ENCODE measurements around the gene SAMD3. TPM values are rescaled to one million over a fixed set of nuclear protein-coding genes. Genes with fewer than 3 reads are reported as not detected.

SAMD3 gene
- total and polyA plus RNA-seq, 7 donors, result 0.81 to 3.7 (median 2.3) TPM; not detected in 3

- no peak overlapping the region for H3K27ac ChIP-seq
- no peak overlapping the region for H3K4me3 ChIP-seq
- no peaks in the 10 kb centered on the region for H3K4me1 ChIP-seq
- intact Hi-C loops (cut with DNase I), result no loop called here
- 75 to 78% methylated on average over 5 of the region's 5 CpGs for WGBS, 2 donors
- no peaks in the 10 kb centered on the region for H3K27me3 ChIP-seq
- no peak for DNase-seq
- TF ChIP-seq EP300 (IDR thresholded peaks at IDR 0.05), result no peak
- TF ChIP-seq, protein P1, sequence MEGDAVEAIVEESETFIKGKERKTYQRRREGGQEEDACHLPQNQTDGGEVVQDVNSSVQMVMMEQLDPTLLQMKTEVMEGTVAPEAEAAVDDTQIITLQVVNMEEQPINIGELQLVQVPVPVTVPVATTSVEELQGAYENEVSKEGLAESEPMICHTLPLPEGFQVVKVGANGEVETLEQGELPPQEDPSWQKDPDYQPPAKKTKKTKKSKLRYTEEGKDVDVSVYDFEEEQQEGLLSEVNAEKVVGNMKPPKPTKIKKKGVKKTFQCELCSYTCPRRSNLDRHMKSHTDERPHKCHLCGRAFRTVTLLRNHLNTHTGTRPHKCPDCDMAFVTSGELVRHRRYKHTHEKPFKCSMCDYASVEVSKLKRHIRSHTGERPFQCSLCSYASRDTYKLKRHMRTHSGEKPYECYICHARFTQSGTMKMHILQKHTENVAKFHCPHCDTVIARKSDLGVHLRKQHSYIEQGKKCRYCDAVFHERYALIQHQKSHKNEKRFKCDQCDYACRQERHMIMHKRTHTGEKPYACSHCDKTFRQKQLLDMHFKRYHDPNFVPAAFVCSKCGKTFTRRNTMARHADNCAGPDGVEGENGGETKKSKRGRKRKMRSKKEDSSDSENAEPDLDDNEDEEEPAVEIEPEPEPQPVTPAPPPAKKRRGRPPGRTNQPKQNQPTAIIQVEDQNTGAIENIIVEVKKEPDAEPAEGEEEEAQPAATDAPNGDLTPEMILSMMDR (IDR thresholded peaks at IDR 0.05), result no peak
- TF ChIP-seq POLR2A (IDR thresholded peaks at IDR 0.05), result no peak
- TF ChIP-seq POLR2AphosphoS5 (IDR thresholded peaks at IDR 0.05), result no peak
- H3K36me3 ChIP-seq, result no peaks in the 10 kb centered on the region
- H3K9me3 ChIP-seq, result peaks cover 0 to 3% (median 0%) of the 10 kb centered on the region in 4 donors
These were observed 55.1 kb downstream of the SAMD3 start for GRCh38 chr6:130167655-130168054.

GRCh38 chr6:130164251-130164650 is 58.5 kb downstream of the SAMD3 start:
- TF ChIP-seq EP300 (IDR thresholded peaks at IDR 0.05) (no peak), POLR2A (IDR thresholded peaks at IDR 0.05) (no peak), POLR2AphosphoS5 (IDR thresholded peaks at IDR 0.05) (no peak)
- TF ChIP-seq, protein P1 (IDR thresholded peaks at IDR 0.05), result no peak
- Histone ChIP-seq H3K4me3 (no peak overlapping the region), H3K4me1 (peaks cover 0 to 11% (median 2%) of the 10 kb centered on the region in 4 donors), H3K9me3 (no peaks in the 10 kb centered on the region), H3K36me3 (no peaks in the 10 kb centered on the region), H3K27me3 (no peaks in the 10 kb centered on the region), H3K27ac (no peak overlapping the region)
- 70 to 71% methylated on average over 4 of the region's 4 CpGs for WGBS, 2 donors
- no peak for DNase-seq
- intact Hi-C loops (cut with DNase I), result no loop called here

DNA sequence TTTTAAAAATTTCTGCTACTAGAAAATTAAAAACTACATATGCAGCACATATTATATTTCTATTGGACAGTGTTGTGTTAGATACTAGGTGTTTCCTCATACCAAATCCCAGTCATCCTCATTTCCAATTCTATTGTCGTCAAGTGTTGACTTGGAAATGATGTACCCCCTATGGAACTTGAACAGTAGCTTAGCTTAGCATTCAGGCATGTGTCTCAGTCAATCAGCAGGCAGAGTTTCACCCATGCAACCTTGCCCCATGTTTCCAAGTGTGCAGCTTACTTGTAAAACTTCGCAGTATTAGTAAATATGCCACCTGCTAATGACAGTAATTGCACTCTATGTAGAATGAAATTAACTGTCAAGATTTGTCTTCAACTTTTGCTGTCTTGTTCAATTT is 59.5 kb downstream of the SAMD3 start:
- TF ChIP-seq POLR2AphosphoS5 (IDR thresholded peaks at IDR 0.05) (no peak), EP300 (IDR thresholded peaks at IDR 0.05) (no peak), POLR2A (IDR thresholded peaks at IDR 0.05) (no peak)
- TF ChIP-seq, protein P1 (IDR thresholded peaks at IDR 0.05), result no peak
- intact Hi-C loops (cut with DNase I), result no loop called here
- Histone ChIP-seq H3K9me3 (no peaks in the 10 kb centered on the region), H3K27ac (no peak overlapping the region), H3K27me3 (no peaks in the 10 kb centered on the region), H3K4me1 (peaks cover 0 to 11% (median 2%) of the 10 kb centered on the region in 4 donors), H3K4me3 (no peak overlapping the region), H3K36me3 (no peaks in the 10 kb centered on the region)
- no peak for DNase-seq
- WGBS, 2 donors, result 92 to 93% methylated on average over 2 of the region's 2 CpGs

GRCh38 chr6:130162421-130162820 is 60.3 kb downstream of the SAMD3 start:
- Histone ChIP-seq H3K4me1 (peaks cover 0 to 11% (median 2%) of the 10 kb centered on the region in 4 donors), H3K9me3 (no peaks in the 10 kb centered on the region), H3K27me3 (no peaks in the 10 kb centered on the region), H3K36me3 (no peaks in the 10 kb centered on the region), H3K4me3 (no peak overlapping the region), H3K27ac (no peak overlapping the region)
- no peak for DNase-seq
- no peak for TF ChIP-seq POLR2A (IDR thresholded peaks at IDR 0.05)
- TF ChIP-seq POLR2AphosphoS5 (IDR thresholded peaks at IDR 0.05), result no peak
- TF ChIP-seq, protein P1 (IDR thresholded peaks at IDR 0.05), result no peak
- TF ChIP-seq EP300 (IDR thresholded peaks at IDR 0.05), result no peak
- intact Hi-C loops (cut with DNase I), result no loop called here
- WGBS, 2 donors, result 88 to 89% methylated on average over 2 of the region's 2 CpGs

Data from sigmoid colon (tissue), 7 donors.